Prostate gland (tissue), 2 donors: ENCODE data around the gene THAP6. TPM values are rescaled to one million over a fixed set of nuclear protein-coding genes. Genes with fewer than 3 reads are reported as not detected.

ENCODE experiments used
- DNase-seq: peaks from one replicate; pipeline ENCODE4 v3.0.0-alpha.2; 2019; ENCODE audit warnings: low spot score
- H3K27ac ChIP-seq, 2 donors: fragments of 200-600 bp; sonication (generic); 2 replicates each; pipeline ENCODE4 v1.5.1; 2017 to 2019
- H3K27me3 ChIP-seq: fragments of 200-600 bp; sonication (generic); replicated peaks from 2 replicates; pipeline ENCODE4 v1.5.1; 2019; ENCODE audit not compliant: insufficient read depth
- H3K36me3 ChIP-seq, 2 donors: fragments of 200-600 bp; sonication (generic); 1 replicate in 1 of 2; 2 replicates in 1 of 2; pipeline versions ENCODE4 v1.5.1 to v1.8.1; 2017 to 2019
- H3K4me1 ChIP-seq: fragments of 200-600 bp; sonication (generic); replicated peaks from 2 replicates; pipeline ENCODE4 v1.5.1; 2019
- H3K4me3 ChIP-seq, 2 donors: fragments of 200-600 bp; sonication (generic); 2 replicates each; pipeline ENCODE4 v1.5.1; 2017 to 2019
- H3K9me3 ChIP-seq: fragments of 200-600 bp; sonication (generic); 2 replicates; pipeline ENCODE4 v1.5.1; 2017
- POLR2A ChIP-seq: fragments of 450-650 bp; IDR thresholded peaks from one replicate; pipeline ENCODE4 v1.6.1; 2016; ENCODE audit warnings: antibody characterized with exemption, mild to moderate bottlenecking
- POLR2AphosphoS5 ChIP-seq: sonication (generic); formaldehyde crosslinking; IDR thresholded peaks from one replicate; pipeline ENCODE4 v1.6.1; 2017; ENCODE audit warnings: antibody characterized with exemption
- WGBS: methylation state at CpG from one replicate; pipeline ENCODE4 v1.1.5; 2018; 5-methylcytosine and 5-hydroxymethylcytosine counted together
- intact Hi-C: fragments of 100-400 bp; cut with DNase I; formaldehyde crosslinking; loops from one replicate; pipeline ENCODE4 v1.14.2; 2022
- total RNA-seq, 2 donors: library from RNA; depleted of rRNA; stranded (reverse); fragments of >200 nt; gene quantifications; one replicate each; pipeline ENCODE4 v1.1.0, GENCODE V29; 2016
- TF ChIP-seq, protein P1 (sequence below), 4 experiments: fragments of 200-600 bp in 2 of 4; fragments of 450-650 bp in 2 of 4; sonication (generic) in 2 of 4; IDR thresholded peaks; 1 replicate in 3 of 4; 2 replicates in 1 of 4; pipeline ENCODE4 v1.5.1; 2016 to 2019; ENCODE audit warnings: antibody characterized with exemption in 4 of 4, mild to moderate bottlenecking in 2 of 4, moderate library complexity in 2 of 4

THAP6 gene
- total RNA-seq, 2 donors from 2014 or later, result 20.7 to 24.1 TPM

- H3K36me3 ChIP-seq, result no peaks in the 10 kb centered on the region
- TF ChIP-seq, protein P1, sequence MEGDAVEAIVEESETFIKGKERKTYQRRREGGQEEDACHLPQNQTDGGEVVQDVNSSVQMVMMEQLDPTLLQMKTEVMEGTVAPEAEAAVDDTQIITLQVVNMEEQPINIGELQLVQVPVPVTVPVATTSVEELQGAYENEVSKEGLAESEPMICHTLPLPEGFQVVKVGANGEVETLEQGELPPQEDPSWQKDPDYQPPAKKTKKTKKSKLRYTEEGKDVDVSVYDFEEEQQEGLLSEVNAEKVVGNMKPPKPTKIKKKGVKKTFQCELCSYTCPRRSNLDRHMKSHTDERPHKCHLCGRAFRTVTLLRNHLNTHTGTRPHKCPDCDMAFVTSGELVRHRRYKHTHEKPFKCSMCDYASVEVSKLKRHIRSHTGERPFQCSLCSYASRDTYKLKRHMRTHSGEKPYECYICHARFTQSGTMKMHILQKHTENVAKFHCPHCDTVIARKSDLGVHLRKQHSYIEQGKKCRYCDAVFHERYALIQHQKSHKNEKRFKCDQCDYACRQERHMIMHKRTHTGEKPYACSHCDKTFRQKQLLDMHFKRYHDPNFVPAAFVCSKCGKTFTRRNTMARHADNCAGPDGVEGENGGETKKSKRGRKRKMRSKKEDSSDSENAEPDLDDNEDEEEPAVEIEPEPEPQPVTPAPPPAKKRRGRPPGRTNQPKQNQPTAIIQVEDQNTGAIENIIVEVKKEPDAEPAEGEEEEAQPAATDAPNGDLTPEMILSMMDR (IDR thresholded peaks at IDR 0.05), result no peak
- TF ChIP-seq POLR2AphosphoS5 (no peak), POLR2A (no peak)
- H3K9me3 ChIP-seq, result no peaks in the 10 kb centered on the region
- 59% methylated on average over 4 of the region's 4 CpGs for WGBS
- H3K4me1 ChIP-seq, result no peaks in the 10 kb centered on the region
- no peak overlapping the region for H3K4me3 ChIP-seq
- H3K27me3 ChIP-seq, result no peaks in the 10 kb centered on the region
- no peak overlapping the region for H3K27ac ChIP-seq
- DNase-seq, result no peak
- intact Hi-C loops, result no loop called here
Observed at GRCh38 chr4:75484190-75484589, 30.1 kb upstream of the THAP6 start.

DNA sequence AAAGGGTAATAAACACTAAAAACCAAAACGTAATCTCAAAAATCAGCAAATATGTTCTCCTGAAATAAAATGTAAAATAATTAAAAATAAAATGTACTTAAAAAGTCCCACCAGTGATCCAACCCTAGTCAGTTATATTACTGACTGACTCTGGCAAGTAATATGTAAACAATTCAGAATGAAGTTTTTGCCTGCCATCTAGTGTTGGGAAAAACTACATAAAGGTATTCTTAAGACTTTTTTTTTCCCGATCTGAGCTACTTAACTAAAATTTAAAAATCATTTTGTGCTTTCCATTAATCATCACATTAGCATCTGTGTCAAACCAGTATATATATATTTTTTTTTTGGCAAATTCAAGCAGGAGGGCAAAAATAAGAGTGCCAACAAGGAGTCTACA, 24.1 kb upstream of the THAP6 start:
- no peak for DNase-seq
- H3K27ac ChIP-seq, result no peak overlapping the region
- TF ChIP-seq, protein P1 (IDR thresholded peaks at IDR 0.05), result peak in 3 of 4 experiments; percentile 33 to 58 (median 37)
- no peak for TF ChIP-seq POLR2A
- no peaks in the 10 kb centered on the region for H3K27me3 ChIP-seq
- intact Hi-C loops, result loop anchor here (5.0 to 10.0 kb wide), 2 partner anchors 558 to 615 kb away; partner anchors contain the start of gene PARM1
- H3K4me3 ChIP-seq, result no peak overlapping the region
- H3K9me3 ChIP-seq, result no peaks in the 10 kb centered on the region
- H3K4me1 ChIP-seq, result no peaks in the 10 kb centered on the region
- no peaks in the 10 kb centered on the region for H3K36me3 ChIP-seq
- 40% methylated on average over 2 of the region's 2 CpGs for WGBS

- no peak overlapping the region for H3K27ac ChIP-seq
- intact Hi-C loops, result loop anchor here (5.0 to 10.0 kb wide), 2 partner anchors 562 to 620 kb away; partner anchors contain the start of gene PARM1
- 23% methylated on average over 1 of the region's 1 CpG for WGBS
- H3K9me3 ChIP-seq, result no peaks in the 10 kb centered on the region
- no peaks in the 10 kb centered on the region for H3K4me1 ChIP-seq
- DNase-seq, result no peak
- no peaks in the 10 kb centered on the region for H3K27me3 ChIP-seq
- H3K36me3 ChIP-seq, result no peaks in the 10 kb centered on the region
- H3K4me3 ChIP-seq, result no peak overlapping the region
- peak; percentile 71 for TF ChIP-seq POLR2AphosphoS5
- no peak for TF ChIP-seq POLR2A
Observed at GRCh38 chr4:75494563-75494962, 19.7 kb upstream of the THAP6 start.

DNA sequence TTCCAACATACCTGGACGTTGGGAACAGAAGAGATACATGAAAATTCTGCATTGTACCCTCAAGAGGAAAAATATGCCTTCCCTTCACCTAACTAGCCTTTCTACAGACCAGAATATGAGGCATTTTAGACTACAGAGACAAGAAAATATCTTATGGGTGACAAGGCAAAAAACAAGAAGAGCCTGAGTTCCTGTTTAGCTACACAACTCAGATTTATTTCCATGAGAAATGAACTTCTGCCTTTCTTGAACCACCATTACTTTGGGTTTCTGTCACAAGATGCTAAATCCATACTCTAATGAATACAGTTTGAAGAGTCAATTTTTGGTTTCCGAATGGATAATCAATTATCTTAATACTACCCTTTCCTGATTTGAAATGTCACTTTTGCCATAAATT, 18.8 kb upstream of the THAP6 start:
- WGBS, result 83% methylated on average over 2 of the region's 2 CpGs
- H3K27me3 ChIP-seq, result no peaks in the 10 kb centered on the region
- DNase-seq, result no peak
- H3K9me3 ChIP-seq, result no peaks in the 10 kb centered on the region
- H3K27ac ChIP-seq, result no peak overlapping the region
- intact Hi-C loops, result loop anchor here (10.0 kb wide), 1 partner anchor 621 kb away; no protein-coding TSS in a partner anchor
- H3K36me3 ChIP-seq, result no peaks in the 10 kb centered on the region
- no peak for TF ChIP-seq POLR2AphosphoS5
- no peak for TF ChIP-seq POLR2A
- TF ChIP-seq, protein P1 (IDR thresholded peaks at IDR 0.05), result no peak
- H3K4me1 ChIP-seq, result no peaks in the 10 kb centered on the region
- H3K4me3 ChIP-seq, result no peak overlapping the region

DNA sequence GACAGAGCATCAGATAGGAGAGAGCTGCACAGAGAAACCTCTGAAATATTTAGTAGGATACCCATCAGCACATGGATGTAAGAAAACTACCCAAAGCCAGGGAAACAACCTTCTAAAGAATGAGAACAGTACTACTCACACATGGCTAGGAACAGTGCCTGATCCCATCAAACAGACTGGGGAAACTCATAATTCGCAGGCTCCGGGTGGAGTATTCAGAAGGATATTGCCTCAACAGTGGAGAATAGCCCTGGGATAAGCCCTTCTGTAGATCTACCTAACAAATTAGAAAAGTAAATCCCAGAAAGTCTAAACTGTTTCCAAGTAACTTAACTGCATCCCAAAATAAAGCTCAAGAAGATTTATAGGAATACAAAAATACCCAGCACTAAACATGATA, 17.9 kb upstream of the THAP6 start:
- Histone ChIP-seq H3K4me1 (no peaks in the 10 kb centered on the region), H3K36me3 (no peaks in the 10 kb centered on the region), H3K27me3 (no peaks in the 10 kb centered on the region), H3K4me3 (no peak overlapping the region), H3K27ac (no peak overlapping the region), H3K9me3 (no peaks in the 10 kb centered on the region)
- DNase-seq, result no peak
- intact Hi-C loops, result loop anchor here (10.0 kb wide), 1 partner anchor 622 kb away; no protein-coding TSS in a partner anchor
- 95% methylated on average over 2 of the region's 2 CpGs for WGBS
- no peak for TF ChIP-seq POLR2A
- TF ChIP-seq POLR2AphosphoS5, result no peak
- TF ChIP-seq, protein P1 (IDR thresholded peaks at IDR 0.05), result no peak
